ENCODE results near the gene SPON2. TPM values are rescaled to one million over a fixed set of nuclear protein-coding genes. Genes with fewer than 3 reads are reported as not detected.

Gene SPON2
- polyA plus RNA-seq, 2 donors, result 17.0 to 26.9 TPM

- Histone ChIP-seq H3K4me1 (ENCODE audit: control insufficient read depth in 2 of 2, insufficient read depth in 2 of 2, low read length in 1 of 2) (peaks cover 16 to 35% of the 10 kb centered on the region in 2 donors), H3K27ac (ENCODE audit: low read depth in 2 of 2, low read length in 1 of 2) (peak overlapping the region; percentile 47 to 70)
Measured at GRCh38 chr4:1209821-1210220, 37.4 kb upstream of the SPON2 start.

GRCh38 chr4:1208970-1209704, 36.8 kb upstream of the SPON2 start:
- H3K4me1 ChIP-seq (ENCODE audit: control insufficient read depth in 2 of 2, insufficient read depth in 2 of 2, low read length in 1 of 2), result peaks cover 14 to 31% of the 10 kb centered on the region in 2 donors
- no peak overlapping the region for H3K4me3 ChIP-seq (ENCODE audit: low read depth in 1 of 2, low read length in 2 of 2)
- H3K27me3 ChIP-seq (ENCODE audit: control insufficient read depth in 1 of 2, insufficient read depth in 2 of 2, low read length in 2 of 2), result no peaks in the 10 kb centered on the region
- 72 to 73% methylated on average over 31 of the region's 31 CpGs for WGBS, 2 donors
- H3K27ac ChIP-seq (ENCODE audit: low read depth in 2 of 2, low read length in 1 of 2), result peak overlapping the region; percentile 47 to 70
- H3K36me3 ChIP-seq (ENCODE audit: control insufficient read depth in 2 of 2, insufficient read depth in 2 of 2, low read length in 1 of 2), result peaks cover under 1 to 31% of the 10 kb centered on the region in 2 donors
- no peaks in the 10 kb centered on the region for H3K9me3 ChIP-seq (ENCODE audit: control insufficient read depth in 2 of 2, insufficient read depth in 1 of 2, low read depth in 1 of 2, low read length in 1 of 2)

More at GRCh38 chr4:1209821-1210220, 37.4 kb upstream of the SPON2 start:
- Histone ChIP-seq H3K27me3 (ENCODE audit: control insufficient read depth in 1 of 2, insufficient read depth in 2 of 2, low read length in 2 of 2) (no peaks in the 10 kb centered on the region), H3K9me3 (ENCODE audit: control insufficient read depth in 2 of 2, insufficient read depth in 1 of 2, low read depth in 1 of 2, low read length in 1 of 2) (no peaks in the 10 kb centered on the region), H3K36me3 (ENCODE audit: control insufficient read depth in 2 of 2, insufficient read depth in 2 of 2, low read length in 1 of 2) (peaks cover 3 to 35% of the 10 kb centered on the region in 2 donors), H3K4me3 (ENCODE audit: low read depth in 1 of 2, low read length in 2 of 2) (no peak overlapping the region)
- 46 to 54% methylated on average over 11 of the region's 11 CpGs for WGBS, 2 donors

GRCh38 chr4:1208266-1208961, 36.0 kb upstream of the SPON2 start:
- peaks cover 0 to 24% of the 10 kb centered on the region in 2 donors for H3K36me3 ChIP-seq (ENCODE audit: control insufficient read depth in 2 of 2, insufficient read depth in 2 of 2, low read length in 1 of 2)

GRCh38 chr4:1207603-1208265, 35.4 kb upstream of the SPON2 start:
- 67 to 68% methylated on average over 23 to 28 of the region's 31 CpGs for WGBS, 2 donors
- H3K4me3 ChIP-seq (ENCODE audit: low read depth in 1 of 2, low read length in 2 of 2), result no peak overlapping the region
- peak overlapping the region; percentile 45 for H3K27ac ChIP-seq (ENCODE audit: low read depth in 2 of 2, low read length in 1 of 2)
- H3K27me3 ChIP-seq (ENCODE audit: control insufficient read depth in 1 of 2, insufficient read depth in 2 of 2, low read length in 2 of 2), result no peaks in the 10 kb centered on the region
- H3K9me3 ChIP-seq (ENCODE audit: control insufficient read depth in 2 of 2, insufficient read depth in 1 of 2, low read depth in 1 of 2, low read length in 1 of 2), result no peaks in the 10 kb centered on the region
- H3K4me1 ChIP-seq (ENCODE audit: control insufficient read depth in 2 of 2, insufficient read depth in 2 of 2, low read length in 1 of 2), result peaks cover 14 to 28% of the 10 kb centered on the region in 2 donors
- peaks cover 0 to 17% of the 10 kb centered on the region in 2 donors for H3K36me3 ChIP-seq (ENCODE audit: control insufficient read depth in 2 of 2, insufficient read depth in 2 of 2, low read length in 1 of 2)

More at GRCh38 chr4:1208266-1208961, 36.0 kb upstream of the SPON2 start:
- H3K9me3 ChIP-seq (ENCODE audit: control insufficient read depth in 2 of 2, insufficient read depth in 1 of 2, low read depth in 1 of 2, low read length in 1 of 2), result no peaks in the 10 kb centered on the region
- peaks cover 14 to 29% of the 10 kb centered on the region in 2 donors for H3K4me1 ChIP-seq (ENCODE audit: control insufficient read depth in 2 of 2, insufficient read depth in 2 of 2, low read length in 1 of 2)
- H3K27ac ChIP-seq (ENCODE audit: low read depth in 2 of 2, low read length in 1 of 2), result peak overlapping the region; percentile 45 to 53
- H3K4me3 ChIP-seq (ENCODE audit: low read depth in 1 of 2, low read length in 2 of 2), result no peak overlapping the region
- no peaks in the 10 kb centered on the region for H3K27me3 ChIP-seq (ENCODE audit: control insufficient read depth in 1 of 2, insufficient read depth in 2 of 2, low read length in 2 of 2)
- WGBS, 2 donors, result 61 to 63% methylated on average over 32 to 37 of the region's 37 CpGs

GRCh38 chr4:1207157-1207470, 34.7 kb upstream of the SPON2 start:
- no peak overlapping the region for H3K27ac ChIP-seq (ENCODE audit: low read depth in 2 of 2, low read length in 1 of 2)
- peaks cover 14 to 28% of the 10 kb centered on the region in 2 donors for H3K4me1 ChIP-seq (ENCODE audit: control insufficient read depth in 2 of 2, insufficient read depth in 2 of 2, low read length in 1 of 2)
- WGBS, 2 donors, result 86 to 93% methylated on average over 12 of the region's 12 CpGs

GRCh38 chr4:1206299-1207156, 34.1 kb upstream of the SPON2 start:
- no peaks in the 10 kb centered on the region for H3K27me3 ChIP-seq (ENCODE audit: control insufficient read depth in 1 of 2, insufficient read depth in 2 of 2, low read length in 2 of 2)
- no peak overlapping the region for H3K27ac ChIP-seq (ENCODE audit: low read depth in 2 of 2, low read length in 1 of 2)
- H3K9me3 ChIP-seq (ENCODE audit: control insufficient read depth in 2 of 2, insufficient read depth in 1 of 2, low read depth in 1 of 2, low read length in 1 of 2), result no peaks in the 10 kb centered on the region
- peaks cover 14 to 25% of the 10 kb centered on the region in 2 donors for H3K4me1 ChIP-seq (ENCODE audit: control insufficient read depth in 2 of 2, insufficient read depth in 2 of 2, low read length in 1 of 2)
- no peak overlapping the region for H3K4me3 ChIP-seq (ENCODE audit: low read depth in 1 of 2, low read length in 2 of 2)
- 84 to 87% methylated on average over 18 to 21 of the region's 21 CpGs for WGBS, 2 donors
- peaks cover 0 to 9% of the 10 kb centered on the region in 2 donors for H3K36me3 ChIP-seq (ENCODE audit: control insufficient read depth in 2 of 2, insufficient read depth in 2 of 2, low read length in 1 of 2)

More at GRCh38 chr4:1207157-1207470, 34.7 kb upstream of the SPON2 start:
- H3K36me3 ChIP-seq (ENCODE audit: control insufficient read depth in 2 of 2, insufficient read depth in 2 of 2, low read length in 1 of 2), result peaks cover 0 to 12% of the 10 kb centered on the region in 2 donors
- H3K27me3 ChIP-seq (ENCODE audit: control insufficient read depth in 1 of 2, insufficient read depth in 2 of 2, low read length in 2 of 2), result no peaks in the 10 kb centered on the region
- H3K9me3 ChIP-seq (ENCODE audit: control insufficient read depth in 2 of 2, insufficient read depth in 1 of 2, low read depth in 1 of 2, low read length in 1 of 2), result no peaks in the 10 kb centered on the region
- H3K4me3 ChIP-seq (ENCODE audit: low read depth in 1 of 2, low read length in 2 of 2), result no peak overlapping the region

GRCh38 chr4:1205586-1206298, 33.4 kb upstream of the SPON2 start:
- WGBS, 2 donors, result 80 to 82% methylated on average over 15 to 17 of the region's 17 CpGs
- H3K27me3 ChIP-seq (ENCODE audit: control insufficient read depth in 1 of 2, insufficient read depth in 2 of 2, low read length in 2 of 2), result no peaks in the 10 kb centered on the region
- no peak overlapping the region for H3K4me3 ChIP-seq (ENCODE audit: low read depth in 1 of 2, low read length in 2 of 2)
- peaks cover 10 to 25% of the 10 kb centered on the region in 2 donors for H3K4me1 ChIP-seq (ENCODE audit: control insufficient read depth in 2 of 2, insufficient read depth in 2 of 2, low read length in 1 of 2)
- H3K36me3 ChIP-seq (ENCODE audit: control insufficient read depth in 2 of 2, insufficient read depth in 2 of 2, low read length in 1 of 2), result peaks cover 0 to 5% of the 10 kb centered on the region in 2 donors
- H3K27ac ChIP-seq (ENCODE audit: low read depth in 2 of 2, low read length in 1 of 2), result no peak overlapping the region
- no peaks in the 10 kb centered on the region for H3K9me3 ChIP-seq (ENCODE audit: control insufficient read depth in 2 of 2, insufficient read depth in 1 of 2, low read depth in 1 of 2, low read length in 1 of 2)

- Histone ChIP-seq H3K27me3 (ENCODE audit: control insufficient read depth in 1 of 2, insufficient read depth in 2 of 2, low read length in 2 of 2) (no peaks in the 10 kb centered on the region), H3K9me3 (ENCODE audit: control insufficient read depth in 2 of 2, insufficient read depth in 1 of 2, low read depth in 1 of 2, low read length in 1 of 2) (no peaks in the 10 kb centered on the region), H3K4me1 (ENCODE audit: control insufficient read depth in 2 of 2, insufficient read depth in 2 of 2, low read length in 1 of 2) (peaks cover 9 to 25% of the 10 kb centered on the region in 2 donors), H3K36me3 (ENCODE audit: control insufficient read depth in 2 of 2, insufficient read depth in 2 of 2, low read length in 1 of 2) (peaks cover 0 to 3% of the 10 kb centered on the region in 2 donors), H3K4me3 (ENCODE audit: low read depth in 1 of 2, low read length in 2 of 2) (no peak overlapping the region), H3K27ac (ENCODE audit: low read depth in 2 of 2, low read length in 1 of 2) (no peak overlapping the region)
- 71 to 75% methylated on average over 25 of the region's 25 CpGs for WGBS, 2 donors
Measured at GRCh38 chr4:1204828-1205585, 32.6 kb upstream of the SPON2 start.

Data from esophagus (tissue), 2 donors.